Measurements from ENCODE around the gene TRPV4. TPM values are rescaled to one million over a fixed set of nuclear protein-coding genes. Genes with fewer than 3 reads are reported as not detected.

Gene TRPV4
- total RNA-seq, 1 donor from 2014 or later = not detected

GRCh38 chr12:109773384-109774011 is 59.7 kb downstream of the TRPV4 start:
- no peaks in the 10 kb centered on the region for H3K9me3 Mint-ChIP-seq
- no peak overlapping the region for H3K4me3 Mint-ChIP-seq (ENCODE audit: low read depth)
- no peaks in the 10 kb centered on the region for H3K27me3 Mint-ChIP-seq (ENCODE audit: low read depth)
- H3K27ac Mint-ChIP-seq = no peak overlapping the region
- peaks cover 4% of the 10 kb centered on the region for H3K4me1 Mint-ChIP-seq (ENCODE audit: low read depth)
- intact Hi-C loops (cut with micrococcal nuclease) = no loop called here
- no peak for DNase-seq (ENCODE audit: low spot score)
- H3K36me3 Mint-ChIP-seq (ENCODE audit: low read depth) = no peaks in the 10 kb centered on the region

DNA sequence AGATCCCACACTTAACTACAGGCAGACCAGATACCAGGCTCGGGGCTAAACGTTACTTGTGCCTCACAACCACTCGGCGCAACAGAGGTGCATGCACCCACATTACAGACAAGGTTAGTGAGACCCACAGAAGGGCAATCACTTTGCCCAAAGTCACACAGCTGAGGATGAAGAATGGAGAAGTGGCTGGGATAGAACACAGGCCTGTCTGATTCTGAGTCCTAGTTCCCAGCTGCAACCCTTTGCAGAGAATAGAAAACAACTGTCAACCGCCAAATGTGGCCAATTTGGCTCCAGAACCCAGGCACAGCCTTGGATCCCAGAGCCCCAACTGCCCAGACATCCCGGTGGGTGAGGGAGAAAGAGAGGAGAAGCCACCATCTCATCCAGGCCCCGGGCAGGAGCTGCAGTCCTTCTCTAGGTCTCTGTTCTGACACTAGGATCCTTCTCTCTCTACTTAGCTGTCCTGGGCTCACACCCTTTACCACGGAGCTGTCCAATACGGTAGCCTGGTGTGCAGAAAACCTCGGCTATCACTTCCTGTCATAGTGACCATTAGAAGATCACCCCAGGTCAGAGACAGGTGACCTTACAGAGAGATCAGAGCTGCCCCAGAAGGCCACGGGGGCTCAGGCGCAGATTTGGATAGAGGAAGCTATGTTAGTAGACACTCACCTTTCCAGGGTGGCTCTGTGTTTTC is 60.4 kb downstream of the TRPV4 start:
- H3K36me3 Mint-ChIP-seq (ENCODE audit: low read depth) = no peaks in the 10 kb centered on the region
- H3K27ac Mint-ChIP-seq = no peak overlapping the region
- H3K27me3 Mint-ChIP-seq (ENCODE audit: low read depth) = no peaks in the 10 kb centered on the region
- no peak overlapping the region for H3K4me3 Mint-ChIP-seq (ENCODE audit: low read depth)
- H3K4me1 Mint-ChIP-seq (ENCODE audit: low read depth) = peaks cover 4% of the 10 kb centered on the region
- DNase-seq (ENCODE audit: low spot score) = no peak
- intact Hi-C loops (cut with micrococcal nuclease) = no loop called here
- H3K9me3 Mint-ChIP-seq = no peaks in the 10 kb centered on the region

DNA sequence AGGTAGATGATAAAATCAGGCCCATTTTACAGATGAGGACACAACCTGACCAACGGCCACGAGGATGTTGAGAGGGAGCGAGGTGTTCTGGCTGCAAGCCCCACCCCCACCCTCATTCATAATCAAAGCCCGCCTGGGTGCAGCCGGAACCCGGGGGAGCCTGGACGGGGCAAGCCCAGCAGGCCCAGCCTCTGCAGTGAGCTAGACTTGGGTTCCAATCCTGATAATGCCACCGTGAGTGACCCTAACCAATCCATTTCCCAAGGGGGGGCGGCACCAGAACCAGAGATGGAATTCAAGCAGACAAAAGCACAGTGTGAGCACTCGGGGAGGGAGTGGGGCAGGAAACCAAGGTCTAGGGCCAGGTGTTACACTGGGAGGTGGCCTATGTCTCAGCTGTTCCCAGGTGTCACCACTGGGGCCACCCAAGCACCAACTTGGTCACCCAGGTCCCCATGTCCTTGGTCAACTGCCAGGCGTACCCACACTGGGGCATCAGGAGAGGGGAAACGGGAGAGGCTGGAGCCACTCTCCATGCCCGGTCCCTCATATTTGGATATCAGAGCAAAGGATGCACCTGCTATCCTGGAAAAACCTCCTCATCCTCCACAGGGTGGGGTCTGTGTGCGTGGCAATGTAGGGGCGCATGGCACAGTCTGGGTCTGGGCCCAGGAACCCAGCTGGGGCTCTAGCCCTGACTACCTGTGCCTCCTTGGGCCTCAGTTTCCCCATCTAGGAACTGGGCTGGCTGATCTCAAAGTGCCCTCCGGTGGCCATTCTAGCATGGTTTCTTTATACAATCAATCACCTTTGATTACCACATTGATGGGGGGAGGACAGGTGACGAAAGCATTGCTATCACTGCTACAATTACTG is 61.2 kb downstream of the TRPV4 start:
- H3K4me1 Mint-ChIP-seq (ENCODE audit: low read depth) = no peaks in the 10 kb centered on the region
- DNase-seq (ENCODE audit: low spot score) = no peak

DNA sequence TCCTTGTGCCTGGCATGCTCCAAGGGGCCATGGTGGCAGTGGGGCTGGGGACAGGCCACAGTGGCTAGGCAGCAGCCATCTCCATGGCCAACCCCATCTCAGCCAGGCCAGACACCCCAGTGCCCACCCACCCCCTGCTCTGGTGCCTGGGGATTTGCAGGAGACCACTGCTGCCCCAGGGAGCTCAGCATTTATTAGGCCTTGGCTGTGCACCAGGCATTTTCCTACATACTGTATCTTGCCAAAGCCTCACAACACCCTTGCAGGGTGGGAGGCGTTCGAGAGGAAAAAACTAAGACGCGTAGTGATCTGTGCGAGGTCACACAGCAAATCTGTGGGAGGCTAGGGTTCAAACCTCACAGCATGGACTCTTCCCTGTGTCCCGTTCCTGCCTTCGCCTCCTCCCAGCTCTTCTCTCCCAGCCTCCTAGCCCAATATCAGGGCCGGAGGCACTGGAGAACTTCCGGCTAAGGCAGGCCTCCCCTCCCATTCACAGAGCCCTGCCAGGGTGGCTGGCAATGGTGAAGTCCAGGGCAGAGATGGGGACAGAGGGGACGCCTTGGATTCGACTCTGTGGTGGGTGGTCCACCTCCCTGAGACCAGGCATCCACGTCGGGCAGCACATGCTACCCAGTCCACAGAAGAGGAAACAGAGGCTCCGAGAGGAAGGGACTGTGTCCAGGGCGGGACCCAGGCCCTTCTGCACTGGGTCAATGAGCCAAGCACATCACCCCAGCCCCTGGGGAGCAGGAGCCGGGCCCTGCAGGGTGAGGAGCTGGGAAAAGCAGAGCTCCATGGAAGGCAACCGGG is 62.1 kb downstream of the TRPV4 start:
- H3K4me1 Mint-ChIP-seq (ENCODE audit: low read depth) = no peaks in the 10 kb centered on the region
- H3K9me3 Mint-ChIP-seq = no peaks in the 10 kb centered on the region
- H3K27ac Mint-ChIP-seq = no peak overlapping the region
- intact Hi-C loops (cut with micrococcal nuclease) = no loop called here
- no peaks in the 10 kb centered on the region for H3K36me3 Mint-ChIP-seq (ENCODE audit: low read depth)
- DNase-seq (ENCODE audit: low spot score) = no peak
- H3K27me3 Mint-ChIP-seq (ENCODE audit: low read depth) = no peaks in the 10 kb centered on the region
- H3K4me3 Mint-ChIP-seq (ENCODE audit: low read depth) = no peak overlapping the region

More for the DNA sequence above, 61.2 kb downstream of the TRPV4 start:
- Mint-ChIP-seq H3K27me3 (ENCODE audit: low read depth) (no peaks in the 10 kb centered on the region), H3K9me3 (no peaks in the 10 kb centered on the region), H3K4me3 (ENCODE audit: low read depth) (no peak overlapping the region), H3K27ac (no peak overlapping the region), H3K36me3 (ENCODE audit: low read depth) (no peaks in the 10 kb centered on the region)
- intact Hi-C loops (cut with micrococcal nuclease) = no loop called here

- Mint-ChIP-seq H3K27me3 (ENCODE audit: low read depth) (no peaks in the 10 kb centered on the region), H3K9me3 (no peaks in the 10 kb centered on the region), H3K36me3 (ENCODE audit: low read depth) (no peaks in the 10 kb centered on the region), H3K4me3 (ENCODE audit: low read depth) (no peak overlapping the region), H3K4me1 (ENCODE audit: low read depth) (no peaks in the 10 kb centered on the region), H3K27ac (no peak overlapping the region)
- intact Hi-C loops (cut with micrococcal nuclease) = no loop called here
- no peak for DNase-seq (ENCODE audit: low spot score)
Observed at GRCh38 chr12:109770104-109770860, 62.9 kb downstream of the TRPV4 start.

- H3K9me3 Mint-ChIP-seq = no peaks in the 10 kb centered on the region
- H3K4me1 Mint-ChIP-seq (ENCODE audit: low read depth) = no peaks in the 10 kb centered on the region
- intact Hi-C loops (cut with micrococcal nuclease) = no loop called here
- H3K27ac Mint-ChIP-seq = no peak overlapping the region
- no peak for DNase-seq (ENCODE audit: low spot score)
- H3K4me3 Mint-ChIP-seq (ENCODE audit: low read depth) = no peak overlapping the region
- no peaks in the 10 kb centered on the region for H3K27me3 Mint-ChIP-seq (ENCODE audit: low read depth)
- no peaks in the 10 kb centered on the region for H3K36me3 Mint-ChIP-seq (ENCODE audit: low read depth)
Observed at GRCh38 chr12:109768901-109769670, 64.1 kb downstream of the TRPV4 start.

GRCh38 chr12:109767991-109768900 is 65.0 kb downstream of the TRPV4 start:
- Mint-ChIP-seq H3K27ac (no peak overlapping the region), H3K4me3 (ENCODE audit: low read depth) (no peak overlapping the region), H3K9me3 (peaks cover 4% of the 10 kb centered on the region), H3K36me3 (ENCODE audit: low read depth) (no peaks in the 10 kb centered on the region), H3K27me3 (ENCODE audit: low read depth) (no peaks in the 10 kb centered on the region), H3K4me1 (ENCODE audit: low read depth) (no peaks in the 10 kb centered on the region)
- no peak for DNase-seq (ENCODE audit: low spot score)
- intact Hi-C loops (cut with micrococcal nuclease) = no loop called here

- no peak overlapping the region for H3K4me3 Mint-ChIP-seq (ENCODE audit: low read depth)
- H3K9me3 Mint-ChIP-seq = peaks cover 4% of the 10 kb centered on the region
- no peaks in the 10 kb centered on the region for H3K36me3 Mint-ChIP-seq (ENCODE audit: low read depth)
- H3K27me3 Mint-ChIP-seq (ENCODE audit: low read depth) = no peaks in the 10 kb centered on the region
- H3K4me1 Mint-ChIP-seq (ENCODE audit: low read depth) = no peaks in the 10 kb centered on the region
- no peak overlapping the region for H3K27ac Mint-ChIP-seq
- intact Hi-C loops (cut with micrococcal nuclease) = no loop called here
- no peak for DNase-seq (ENCODE audit: low spot score)
Observed at GRCh38 chr12:109767456-109767855, 65.7 kb downstream of the TRPV4 start.

GRCh38 chr12:109766251-109766778 is 66.9 kb downstream of the TRPV4 start:
- H3K27ac Mint-ChIP-seq = no peak overlapping the region
- H3K9me3 Mint-ChIP-seq = peaks cover 4% of the 10 kb centered on the region
- no peaks in the 10 kb centered on the region for H3K27me3 Mint-ChIP-seq (ENCODE audit: low read depth)
- intact Hi-C loops (cut with micrococcal nuclease) = no loop called here
- no peaks in the 10 kb centered on the region for H3K36me3 Mint-ChIP-seq (ENCODE audit: low read depth)
- no peak for DNase-seq (ENCODE audit: low spot score)
- H3K4me1 Mint-ChIP-seq (ENCODE audit: low read depth) = no peaks in the 10 kb centered on the region
- H3K4me3 Mint-ChIP-seq (ENCODE audit: low read depth) = no peak overlapping the region

- intact Hi-C loops (cut with micrococcal nuclease) = no loop called here
- peaks cover 4% of the 10 kb centered on the region for H3K9me3 Mint-ChIP-seq
- no peaks in the 10 kb centered on the region for H3K36me3 Mint-ChIP-seq (ENCODE audit: low read depth)
- H3K4me1 Mint-ChIP-seq (ENCODE audit: low read depth) = no peaks in the 10 kb centered on the region
- no peak overlapping the region for H3K4me3 Mint-ChIP-seq (ENCODE audit: low read depth)
- no peaks in the 10 kb centered on the region for H3K27me3 Mint-ChIP-seq (ENCODE audit: low read depth)
- H3K27ac Mint-ChIP-seq = no peak overlapping the region
- DNase-seq (ENCODE audit: low spot score) = no peak
Observed at GRCh38 chr12:109765446-109765810, 67.8 kb downstream of the TRPV4 start.

Measured in activated T-helper 2 cell treated with anti-CD3 and anti-CD28 coated beads, Interferon-gamma antibody, Interleukin-2, Interleukin-4, amounts not matched to agents 10 μg/mL and 5 μg/mL and 100 μg/mL, durations not matched to agents 14 hours and 24 hours and 36 hours (primary cell).